AG04450 (cell line): ENCODE results near the gene HLA-DQB1. TPM values are rescaled to one million over a fixed set of nuclear protein-coding genes. Genes with fewer than 3 reads are reported as not detected.

Source experiments
- CTCF ChIA-PET: fragments of 300-600, 350-600 bp; formaldehyde crosslinking; extraction: SDS; loops from one replicate; lab custom pipeline; 2022; ENCODE audit warnings: antibody characterized with exemption, inconsistent platforms; lab: Charles Lee
- POLR2A ChIA-PET: fragments of 350-600 bp; formaldehyde crosslinking; extraction: SDS; loops from one replicate; lab custom pipeline; 2021; ENCODE audit warnings: antibody characterized with exemption, inconsistent platforms; lab: Yijun Ruan, JAX
- DNase-seq: peaks from one replicate; pipeline ENCODE4 v3.0.0-alpha.2; 2011; ENCODE audit warnings: low read depth, low spot score
- H3K27ac ChIP-seq: one replicate; pipeline ENCODE4 v1.5.1; 2012; ENCODE audit warnings: low read depth, low read length, control low read depth
- H3K27me3 ChIP-seq: one replicate; pipeline ENCODE4 v1.6.0; 2012; ENCODE audit warnings: low read length; ENCODE audit not compliant: control insufficient read depth, insufficient read depth
- H3K4me3 ChIP-seq: 2 replicates; pipeline ENCODE4 v1.5.1; 2011; ENCODE audit warnings: mild to moderate bottlenecking, low read depth, low read length, control low read depth
- H3K9me3 ChIP-seq: 2 replicates; pipeline ENCODE4 v1.5.1; 2012; ENCODE audit warnings: low read length; ENCODE audit not compliant: control insufficient read depth, insufficient read depth
- polyA plus RNA-seq: library from polyadenylated mRNA; depleted of rRNA; stranded (reverse); fragments of >200 nt; gene quantifications from 2 replicates; pipeline ENCODE4 v1.2.3, GENCODE V29; 2011
- TF ChIP-seq, protein P1 (sequence below): IDR thresholded peaks from 2 replicates; pipeline ENCODE4 v1.5.1; 2011; ENCODE audit warnings: low read depth, low read length, control low read depth, inconsistent platforms

Gene HLA-DQB1
- polyA plus RNA-seq, 1 experiment, result not detected

- H3K4me3 ChIP-seq, result no peak overlapping the region
- TF ChIP-seq, protein P1, sequence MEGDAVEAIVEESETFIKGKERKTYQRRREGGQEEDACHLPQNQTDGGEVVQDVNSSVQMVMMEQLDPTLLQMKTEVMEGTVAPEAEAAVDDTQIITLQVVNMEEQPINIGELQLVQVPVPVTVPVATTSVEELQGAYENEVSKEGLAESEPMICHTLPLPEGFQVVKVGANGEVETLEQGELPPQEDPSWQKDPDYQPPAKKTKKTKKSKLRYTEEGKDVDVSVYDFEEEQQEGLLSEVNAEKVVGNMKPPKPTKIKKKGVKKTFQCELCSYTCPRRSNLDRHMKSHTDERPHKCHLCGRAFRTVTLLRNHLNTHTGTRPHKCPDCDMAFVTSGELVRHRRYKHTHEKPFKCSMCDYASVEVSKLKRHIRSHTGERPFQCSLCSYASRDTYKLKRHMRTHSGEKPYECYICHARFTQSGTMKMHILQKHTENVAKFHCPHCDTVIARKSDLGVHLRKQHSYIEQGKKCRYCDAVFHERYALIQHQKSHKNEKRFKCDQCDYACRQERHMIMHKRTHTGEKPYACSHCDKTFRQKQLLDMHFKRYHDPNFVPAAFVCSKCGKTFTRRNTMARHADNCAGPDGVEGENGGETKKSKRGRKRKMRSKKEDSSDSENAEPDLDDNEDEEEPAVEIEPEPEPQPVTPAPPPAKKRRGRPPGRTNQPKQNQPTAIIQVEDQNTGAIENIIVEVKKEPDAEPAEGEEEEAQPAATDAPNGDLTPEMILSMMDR, result no peak
- no peak for DNase-seq
- no peaks in the 10 kb centered on the region for H3K9me3 ChIP-seq
- CTCF ChIA-PET, result no interaction called here
- POLR2A ChIA-PET, result no interaction called here
- no peaks in the 10 kb centered on the region for H3K27me3 ChIP-seq
- H3K27ac ChIP-seq, result no peak overlapping the region
Observed at GRCh38 chr6:32617751-32618150, 48.7 kb downstream of the HLA-DQB1 start.

DNA sequence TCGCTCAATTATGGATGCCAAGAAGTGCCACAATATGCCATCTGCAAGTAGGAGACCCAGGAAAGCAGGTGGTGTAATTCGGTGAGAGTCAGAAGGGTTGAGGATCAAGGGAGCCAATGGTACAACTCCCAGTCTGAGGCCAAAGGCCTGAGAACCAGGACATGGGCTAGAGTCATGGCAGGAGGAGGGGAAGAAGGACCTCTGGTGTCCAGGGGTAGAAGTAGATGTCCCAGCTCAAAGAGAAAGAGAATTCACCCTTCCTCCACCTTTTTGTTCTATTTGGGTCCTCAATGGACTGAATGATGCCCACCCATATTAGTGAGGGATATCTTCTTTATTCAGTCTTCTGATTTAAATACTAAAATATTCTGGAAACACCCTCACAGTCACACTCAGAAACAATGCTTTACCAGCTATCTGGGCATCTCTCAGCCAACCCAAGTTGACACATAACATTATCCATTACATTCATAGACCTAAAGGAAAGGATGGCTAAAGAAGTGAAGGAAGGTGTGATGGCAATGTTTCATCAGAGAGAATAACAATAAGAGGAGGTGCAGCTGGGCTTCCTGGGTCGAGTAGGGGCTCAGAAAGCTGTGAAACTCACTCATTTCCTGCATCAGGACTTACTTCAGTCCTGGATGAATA is 50.4 kb downstream of the HLA-DQB1 start:
- no peak for DNase-seq

GRCh38 chr6:32614366-32615081 is 51.9 kb downstream of the HLA-DQB1 start:
- no peaks in the 10 kb centered on the region for H3K27me3 ChIP-seq
- DNase-seq, result no peak
- TF ChIP-seq, protein P1, result no peak
- no peak overlapping the region for H3K27ac ChIP-seq
- ChIA-PET CTCF (no interaction called here), POLR2A (no interaction called here)
- H3K4me3 ChIP-seq, result no peak overlapping the region
- no peaks in the 10 kb centered on the region for H3K9me3 ChIP-seq

More for the DNA sequence above, 50.4 kb downstream of the HLA-DQB1 start:
- Histone ChIP-seq H3K27ac (no peak overlapping the region), H3K4me3 (no peak overlapping the region), H3K9me3 (no peaks in the 10 kb centered on the region), H3K27me3 (no peaks in the 10 kb centered on the region)
- ChIA-PET CTCF (no interaction called here), POLR2A (no interaction called here)
- TF ChIP-seq, protein P1, result no peak

DNA sequence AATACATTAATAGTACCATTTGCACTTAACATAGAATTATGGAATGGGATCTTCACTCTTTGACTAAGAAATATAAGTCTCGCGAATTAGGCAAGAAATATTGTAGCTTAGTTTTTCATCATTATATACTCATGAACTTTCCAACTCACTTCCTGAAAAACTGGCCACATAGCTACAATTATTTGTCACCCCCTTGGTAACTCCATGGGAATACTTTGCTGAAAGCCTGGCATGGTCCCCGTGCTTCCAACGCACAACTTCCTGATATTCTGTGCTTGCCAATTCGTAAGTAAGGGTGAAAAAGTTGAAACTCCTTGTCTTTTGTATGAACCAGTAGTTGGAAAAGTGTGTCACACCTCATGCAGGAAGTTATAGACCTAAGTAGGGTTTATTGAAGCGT is 53.0 kb downstream of the HLA-DQB1 start:
- ChIA-PET CTCF (no interaction called here), POLR2A (no interaction called here)
- Histone ChIP-seq H3K27me3 (no peaks in the 10 kb centered on the region), H3K27ac (no peak overlapping the region), H3K9me3 (no peaks in the 10 kb centered on the region), H3K4me3 (no peak overlapping the region)
- DNase-seq, result no peak
- TF ChIP-seq, protein P1, result no peak

- DNase-seq, result no peak
- H3K4me3 ChIP-seq, result no peak overlapping the region
- POLR2A ChIA-PET, result no interaction called here
- H3K27ac ChIP-seq, result no peak overlapping the region
- TF ChIP-seq, protein P1, result no peak
- CTCF ChIA-PET, result no interaction called here
- no peaks in the 10 kb centered on the region for H3K27me3 ChIP-seq
- H3K9me3 ChIP-seq, result no peaks in the 10 kb centered on the region
Observed at GRCh38 chr6:32610682-32611296, 55.7 kb downstream of the HLA-DQB1 start.
